Smooth muscle cell (in vitro differentiated cells): ENCODE results near the gene CLTB. TPM values are rescaled to one million over a fixed set of nuclear protein-coding genes. Genes with fewer than 3 reads are reported as not detected.

Experiments used
- DNase-seq: peaks from one replicate; lab custom pipeline; 2025; ENCODE audit not compliant: unreplicated experiment; lab: John Stamatoyannopoulos, UW
- H2AFZ ChIP-seq: fragments of 200-600 bp; sonication (generic); 2 replicates; pipeline ENCODE4 v1.6.0; 2016; ENCODE audit warnings: antibody characterized with exemption, low read depth, mild to moderate bottlenecking
- H3F3A ChIP-seq: fragments of 200-600 bp; sonication (generic); 2 replicates; pipeline ENCODE4 v1.6.0; 2017; ENCODE audit warnings: antibody characterized with exemption, low read depth
- H3K27ac ChIP-seq: fragments of 200-600 bp; sonication (generic); 2 replicates; pipeline ENCODE4 v1.5.1; 2016; ENCODE audit warnings: low read depth, mild to moderate bottlenecking
- H3K27me3 ChIP-seq: fragments of 200-600 bp; sonication (generic); 2 replicates; pipeline ENCODE4 v1.6.1; 2016; ENCODE audit warnings: low read depth, mild to moderate bottlenecking
- H3K36me3 ChIP-seq: fragments of 200-600 bp; sonication (generic); 2 replicates; pipeline ENCODE4 v1.5.1; 2016; ENCODE audit warnings: low read depth
- H3K4me1 ChIP-seq: fragments of 200-600 bp; sonication (generic); 2 replicates; pipeline ENCODE4 v1.5.1; 2016; ENCODE audit warnings: low read depth
- H3K4me2 ChIP-seq: fragments of 200-600 bp; sonication (generic); 2 replicates; pipeline ENCODE4 v1.6.0; 2016; ENCODE audit warnings: mild to moderate bottlenecking
- H3K4me3 ChIP-seq: fragments of 200-600 bp; sonication (generic); 2 replicates; pipeline ENCODE4 v1.5.1; 2016; ENCODE audit warnings: mild to moderate bottlenecking
- H3K79me2 ChIP-seq: fragments of 200-600 bp; sonication (generic); 2 replicates; pipeline ENCODE4 v1.6.0; 2016; ENCODE audit warnings: low read depth, mild to moderate bottlenecking
- H3K9ac ChIP-seq: fragments of 200-600 bp; sonication (generic); 2 replicates; pipeline ENCODE4 v1.6.0; 2016; ENCODE audit warnings: low read depth
- H3K9me3 ChIP-seq: fragments of 200-600 bp; sonication (generic); replicated peaks from 2 replicates; pipeline ENCODE4 v1.5.1; 2016; ENCODE audit warnings: low read depth
- H4K20me1 ChIP-seq: fragments of 200-600 bp; sonication (generic); 2 replicates; pipeline ENCODE4 v1.6.0; 2016; ENCODE audit warnings: low read depth
- WGBS: methylation state at CpG from one replicate; pipeline ENCODE4 v1.1.7; 2016; ENCODE audit warnings: low lambda C conversion rate; 5-methylcytosine and 5-hydroxymethylcytosine counted together
- polyA plus RNA-seq: library from polyadenylated mRNA; unstranded; fragments of >200 nt; fragmentation: Nextera tagmentation; extraction: Ambion mirVana; gene quantifications from 2 replicates; pipeline ENCODE4 v1.2.1, GENCODE V29; 2016
- total RNA-seq: library from RNA; depleted of rRNA; stranded (reverse); fragments of >200 nt; gene quantifications from 2 replicates; pipeline ENCODE4 v1.2.3, GENCODE V29; 2014
- TF ChIP-seq, protein P1 (sequence below): fragments of 200-600 bp; sonication (generic); IDR thresholded peaks from 2 replicates; pipeline ENCODE4 v1.5.1; 2017; ENCODE audit warnings: borderline replicate concordance, mild to moderate bottlenecking, antibody characterized with exemption; ENCODE audit not compliant: insufficient read depth, poor library complexity, severe bottlenecking

CLTB gene
- total and polyA plus RNA-seq, 2 experiments from 2014 or later, result 107 to 125 TPM

DNA sequence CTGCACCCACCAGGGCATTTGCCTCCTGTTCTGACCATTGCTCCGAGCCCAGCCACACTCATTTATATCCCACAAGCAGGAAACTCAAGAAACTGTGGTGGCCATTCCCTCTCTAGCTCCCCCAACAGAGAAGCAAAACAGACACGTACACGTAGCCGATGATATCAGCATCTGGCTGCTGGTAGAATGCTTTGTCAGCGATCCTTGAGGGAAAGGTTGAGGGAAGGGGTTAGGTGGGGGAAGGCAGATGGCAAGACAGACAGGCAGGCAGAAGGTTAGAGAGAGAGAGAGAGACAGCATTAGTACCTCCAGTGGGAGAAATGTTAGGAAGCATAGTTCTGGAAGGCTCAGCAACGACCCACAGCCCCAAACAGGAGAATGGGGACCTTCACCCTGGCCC, 20.0 kb downstream of the CLTB start:
- Histone ChIP-seq H3K4me2 (no peak overlapping the region), H3K9ac (no peak overlapping the region), H3K27ac (no peak overlapping the region), H3K36me3 (no peaks in the 10 kb centered on the region), H3F3A (no peaks in the 10 kb centered on the region), H3K27me3 (no peaks in the 10 kb centered on the region), H3K79me2 (no peaks in the 10 kb centered on the region), H3K4me1 (no peaks in the 10 kb centered on the region), H3K9me3 (no peaks in the 10 kb centered on the region), H3K4me3 (no peak overlapping the region), H4K20me1 (peaks cover 4% of the 10 kb centered on the region), H2AFZ (no peak overlapping the region)
- DNase-seq, result no peak
- TF ChIP-seq, protein P1, sequence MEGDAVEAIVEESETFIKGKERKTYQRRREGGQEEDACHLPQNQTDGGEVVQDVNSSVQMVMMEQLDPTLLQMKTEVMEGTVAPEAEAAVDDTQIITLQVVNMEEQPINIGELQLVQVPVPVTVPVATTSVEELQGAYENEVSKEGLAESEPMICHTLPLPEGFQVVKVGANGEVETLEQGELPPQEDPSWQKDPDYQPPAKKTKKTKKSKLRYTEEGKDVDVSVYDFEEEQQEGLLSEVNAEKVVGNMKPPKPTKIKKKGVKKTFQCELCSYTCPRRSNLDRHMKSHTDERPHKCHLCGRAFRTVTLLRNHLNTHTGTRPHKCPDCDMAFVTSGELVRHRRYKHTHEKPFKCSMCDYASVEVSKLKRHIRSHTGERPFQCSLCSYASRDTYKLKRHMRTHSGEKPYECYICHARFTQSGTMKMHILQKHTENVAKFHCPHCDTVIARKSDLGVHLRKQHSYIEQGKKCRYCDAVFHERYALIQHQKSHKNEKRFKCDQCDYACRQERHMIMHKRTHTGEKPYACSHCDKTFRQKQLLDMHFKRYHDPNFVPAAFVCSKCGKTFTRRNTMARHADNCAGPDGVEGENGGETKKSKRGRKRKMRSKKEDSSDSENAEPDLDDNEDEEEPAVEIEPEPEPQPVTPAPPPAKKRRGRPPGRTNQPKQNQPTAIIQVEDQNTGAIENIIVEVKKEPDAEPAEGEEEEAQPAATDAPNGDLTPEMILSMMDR, result no peak
- 45% methylated on average over 6 of the region's 6 CpGs for WGBS

DNA sequence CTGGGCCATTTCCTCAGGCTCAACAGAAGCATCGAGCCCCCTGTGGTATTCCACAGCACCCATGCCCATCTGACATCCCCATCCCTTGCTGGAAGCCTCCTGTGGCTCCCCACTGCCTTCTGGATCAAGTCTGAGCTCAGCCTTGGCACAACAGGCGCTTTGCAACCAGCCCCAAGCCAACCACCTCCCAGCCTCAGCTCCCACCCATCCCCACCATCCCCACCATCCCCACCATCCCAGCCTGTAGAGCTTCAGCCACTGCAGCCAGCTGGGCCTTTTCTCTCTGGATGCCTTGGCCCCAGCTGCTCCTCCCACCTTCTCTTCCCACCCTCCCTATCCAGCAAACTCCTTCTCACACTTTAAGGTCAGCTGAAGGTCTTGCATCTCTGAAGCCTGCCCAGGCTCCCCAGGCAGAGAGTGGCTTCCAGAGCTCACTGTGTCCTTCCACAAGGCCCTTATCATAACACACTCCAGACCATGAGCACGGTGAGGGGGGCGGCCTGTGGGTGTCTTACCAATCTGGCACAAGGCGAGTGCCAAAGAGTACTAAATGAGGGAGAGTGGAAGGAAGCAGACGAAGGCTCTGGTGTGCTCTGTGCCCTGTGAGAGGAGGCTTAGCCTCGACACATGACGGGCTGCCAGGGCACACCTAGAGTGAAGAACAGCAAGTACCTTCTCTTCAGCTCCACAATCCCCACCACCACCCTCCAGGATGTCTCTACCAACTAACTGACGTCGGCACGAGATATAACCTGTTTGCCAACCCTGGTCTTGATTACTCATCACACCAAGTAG, 21.3 kb downstream of the CLTB start:
- no peak overlapping the region for H3K27ac ChIP-seq
- no peak for DNase-seq

DNA sequence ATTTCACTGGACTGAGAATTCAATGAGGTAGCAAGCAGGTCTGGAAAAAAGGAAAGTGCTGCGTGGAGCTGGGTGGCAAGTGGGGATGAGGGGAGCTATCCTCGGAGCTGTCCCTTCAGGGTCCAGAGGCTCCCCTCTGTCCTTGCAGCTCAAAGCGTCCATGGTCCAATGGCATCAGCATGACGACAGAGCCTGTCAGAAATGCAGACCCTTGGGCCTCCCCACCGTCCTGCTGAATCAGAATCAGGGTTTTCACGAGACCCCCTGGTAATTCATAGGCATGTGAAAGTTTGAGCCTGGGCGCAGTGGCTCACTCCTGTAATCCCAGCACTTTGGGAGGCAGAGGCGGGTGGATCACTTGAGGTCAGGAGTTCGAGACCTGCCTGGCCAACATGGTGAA, 22.2 kb downstream of the CLTB start:
- Histone ChIP-seq H3K27ac (no peak overlapping the region), H3K27me3 (no peaks in the 10 kb centered on the region), H3K36me3 (no peaks in the 10 kb centered on the region), H3F3A (no peaks in the 10 kb centered on the region), H3K9ac (no peak overlapping the region), H3K4me1 (peaks cover 3% of the 10 kb centered on the region), H3K9me3 (no peaks in the 10 kb centered on the region), H4K20me1 (no peaks in the 10 kb centered on the region), H3K79me2 (no peaks in the 10 kb centered on the region), H2AFZ (no peak overlapping the region), H3K4me3 (no peak overlapping the region), H3K4me2 (no peak overlapping the region)
- TF ChIP-seq, protein P1, result no peak
- DNase-seq, result no peak
- WGBS, result 92% methylated on average over 9 of the region's 9 CpGs

More for the DNA sequence above, 21.3 kb downstream of the CLTB start:
- WGBS, result 92% methylated on average over 10 of the region's 11 CpGs
- Histone ChIP-seq H3K79me2 (no peaks in the 10 kb centered on the region), H3F3A (no peaks in the 10 kb centered on the region), H3K9ac (no peak overlapping the region), H3K4me2 (no peak overlapping the region), H3K27me3 (no peaks in the 10 kb centered on the region), H3K4me1 (no peaks in the 10 kb centered on the region), H3K9me3 (no peaks in the 10 kb centered on the region), H2AFZ (no peak overlapping the region), H3K36me3 (no peaks in the 10 kb centered on the region), H3K4me3 (no peak overlapping the region), H4K20me1 (no peaks in the 10 kb centered on the region)
- TF ChIP-seq, protein P1, result no peak

DNA sequence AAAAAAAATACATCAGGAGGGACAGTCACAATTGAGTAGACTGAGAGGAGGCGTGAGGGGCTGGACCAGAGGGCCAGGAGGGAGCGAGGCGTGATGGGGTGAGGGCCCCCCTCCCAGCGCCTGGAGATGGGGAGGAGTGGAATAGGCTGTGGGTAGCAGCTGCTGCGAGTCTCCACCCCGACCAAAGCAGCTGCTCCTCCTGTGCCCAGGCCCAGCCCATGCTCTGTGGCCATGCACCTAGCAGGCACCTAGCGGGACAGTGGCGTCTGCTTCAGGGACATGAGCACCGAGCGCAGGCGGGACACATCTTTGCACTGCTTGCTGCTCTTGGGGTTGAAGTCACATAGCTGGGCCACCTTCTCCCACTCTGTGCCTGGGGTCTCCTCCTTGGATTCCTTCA, 23.8 kb downstream of the CLTB start:
- Histone ChIP-seq H3K4me3 (no peak overlapping the region), H3K27me3 (no peaks in the 10 kb centered on the region), H3K9ac (no peak overlapping the region), H3K4me1 (peaks cover 7% of the 10 kb centered on the region), H3K9me3 (no peaks in the 10 kb centered on the region), H4K20me1 (no peaks in the 10 kb centered on the region), H2AFZ (no peak overlapping the region), H3K79me2 (peaks cover 6% of the 10 kb centered on the region), H3K27ac (no peak overlapping the region), H3K36me3 (no peaks in the 10 kb centered on the region), H3F3A (no peaks in the 10 kb centered on the region), H3K4me2 (no peak overlapping the region)
- TF ChIP-seq, protein P1, result no peak
- 97% methylated on average over 11 of the region's 11 CpGs for WGBS
- DNase-seq, result no peak
